ENCODE measurements around the gene PRKCH. TPM values are rescaled to one million over a fixed set of nuclear protein-coding genes. Genes with fewer than 3 reads are reported as not detected.

Gene PRKCH
- polyA plus RNA-seq, 3 donors, result 3.6 to 6.2 (median 5.4) TPM

DNA sequence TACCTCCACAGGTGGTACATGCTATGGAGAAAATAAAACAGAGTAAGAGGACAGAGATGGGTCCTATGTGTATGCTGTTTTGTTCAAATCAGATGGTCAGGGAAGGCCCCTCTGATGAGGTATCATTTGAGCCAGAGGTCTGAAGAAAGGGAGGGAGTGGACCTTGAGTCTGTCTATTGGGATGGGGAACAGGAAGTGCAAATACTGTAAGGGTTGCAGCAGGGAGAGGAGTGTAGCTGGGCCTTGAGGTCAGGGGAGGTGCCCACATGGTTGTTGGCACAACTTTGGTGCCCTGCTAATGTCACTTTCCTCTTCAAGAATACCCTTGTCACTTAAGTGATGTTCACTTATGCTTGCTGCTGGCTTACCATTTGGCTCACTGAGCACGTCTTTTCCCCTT is 83.3 kb downstream of the PRKCH start:
- no peaks in the 10 kb centered on the region for H3K36me3 ChIP-seq (replicated peaks in 1 of 2; ENCODE audit: control insufficient read depth in 1 of 2, insufficient read depth in 2 of 2, low read length in 2 of 2)
- no peaks in the 10 kb centered on the region for H3K27me3 ChIP-seq (ENCODE audit: control insufficient read depth in 2 of 2, insufficient read depth in 2 of 2, low read length in 2 of 2)
- Mint-ChIP-seq H3K4me1 (peaks cover 8% of the 10 kb centered on the region), H3K4me3 (no peak overlapping the region), H3K36me3 (no peaks in the 10 kb centered on the region), H3K9me3 (no peaks in the 10 kb centered on the region), H3K27ac (peak overlapping the region in 1 of 7 donors; percentile 53), H3K27me3 (ENCODE audit: low read depth in 3 of 3) (peaks cover 0 to 4% (median 2%) of the 10 kb centered on the region in 3 donors)
- H4K20me1 ChIP-seq (ENCODE audit: insufficient read depth, low read length), result no peaks in the 10 kb centered on the region
- H2AFZ ChIP-seq (ENCODE audit: insufficient read depth, low read depth, low read length, poor library complexity, severe bottlenecking), result no peak overlapping the region
- no peak overlapping the region for H3K9ac ChIP-seq (ENCODE audit: insufficient read depth, low read length, poor library complexity, severe bottlenecking)
- H3K27ac ChIP-seq (ENCODE audit: low read depth in 1 of 2, low read length in 2 of 2), result no peak overlapping the region
- no CpG with 5 or more reads among the region's 1 CpG for WGBS (ENCODE audit: insufficient coverage)
- no peak overlapping the region for H3K4me2 ChIP-seq (replicated peaks; ENCODE audit: extremely low read depth, low read length, poor library complexity, severe bottlenecking)
- H3K9me3 ChIP-seq (replicated peaks in 1 of 2; ENCODE audit: control insufficient read depth in 1 of 2, insufficient read depth in 1 of 2, low read length in 2 of 2), result no peaks in the 10 kb centered on the region
- TF ChIP-seq CTCF (IDR thresholded peaks at IDR 0.05), result no peak
- no peaks in the 10 kb centered on the region for H3K79me2 ChIP-seq (ENCODE audit: insufficient read depth, low read length)
- intact Hi-C loops (cut with micrococcal nuclease), result no loop called here
- no peak overlapping the region for H3K4me3 ChIP-seq (replicated peaks in 1 of 3; ENCODE audit: low read depth in 2 of 3, low read length in 3 of 3)
- no peak for DNase-seq
- no peaks in the 10 kb centered on the region for H3K4me1 ChIP-seq (ENCODE audit: control insufficient read depth in 1 of 2, insufficient read depth in 2 of 2, low read length in 2 of 2)

- Histone ChIP-seq H3K9ac (ENCODE audit: insufficient read depth, low read length, poor library complexity, severe bottlenecking) (no peak overlapping the region), H3K27ac (ENCODE audit: low read depth in 1 of 2, low read length in 2 of 2) (no peak overlapping the region), H3K4me2 (replicated peaks; ENCODE audit: extremely low read depth, low read length, poor library complexity, severe bottlenecking) (no peak overlapping the region), H3K27me3 (ENCODE audit: control insufficient read depth in 2 of 2, insufficient read depth in 2 of 2, low read length in 2 of 2) (no peaks in the 10 kb centered on the region), H3K79me2 (ENCODE audit: insufficient read depth, low read length) (no peaks in the 10 kb centered on the region), H3K4me1 (ENCODE audit: control insufficient read depth in 1 of 2, insufficient read depth in 2 of 2, low read length in 2 of 2) (no peaks in the 10 kb centered on the region), H2AFZ (ENCODE audit: insufficient read depth, low read depth, low read length, poor library complexity, severe bottlenecking) (no peak overlapping the region), H3K36me3 (replicated peaks in 1 of 2; ENCODE audit: control insufficient read depth in 1 of 2, insufficient read depth in 2 of 2, low read length in 2 of 2) (peaks cover 0 to 6% of the 10 kb centered on the region in 2 donors), H3K4me3 (replicated peaks in 1 of 3; ENCODE audit: low read depth in 2 of 3, low read length in 3 of 3) (no peak overlapping the region), H4K20me1 (ENCODE audit: insufficient read depth, low read length) (no peaks in the 10 kb centered on the region), H3K9me3 (replicated peaks in 1 of 2; ENCODE audit: control insufficient read depth in 1 of 2, insufficient read depth in 1 of 2, low read length in 2 of 2) (no peaks in the 10 kb centered on the region)
- 100% methylated on average over 2 of the region's 4 CpGs for WGBS (ENCODE audit: insufficient coverage)
- intact Hi-C loops (cut with micrococcal nuclease), result no loop called here
- Mint-ChIP-seq H3K4me1 (peaks cover 4% of the 10 kb centered on the region), H3K4me3 (no peak overlapping the region), H3K9me3 (no peaks in the 10 kb centered on the region), H3K27me3 (ENCODE audit: low read depth in 3 of 3) (peaks cover 0 to 3% (median 2%) of the 10 kb centered on the region in 3 donors), H3K36me3 (peaks cover 3 to 7% of the 10 kb centered on the region in 2 donors), H3K27ac (no peak overlapping the region)
- TF ChIP-seq CTCF (IDR thresholded peaks at IDR 0.05), result no peak
- no peak for DNase-seq
These were observed 84.8 kb downstream of the PRKCH start for GRCh38 chr14:61406198-61406597.

All from CD14-positive monocyte (primary cell).